ENCODE measurements around the gene SMCHD1.

- TF ChIP-seq NR3C1 (CRISPR knock-in tag; conservative IDR thresholded peaks at IDR 0.05; ENCODE audit: low read depth): no peak
- no peak for TF ChIP-seq CTCF (IDR thresholded peaks at IDR 0.05)
- no peak for TF ChIP-seq CREB1 (CRISPR knock-in tag; IDR thresholded peaks at IDR 0.05)
- TF ChIP-seq MAX (CRISPR knock-in tag; IDR thresholded peaks at IDR 0.05): no peak
- no peak for TF ChIP-seq ZMAT4 (CRISPR knock-in tag; IDR thresholded peaks at IDR 0.05)
- TF ChIP-seq CREM (CRISPR knock-in tag; IDR thresholded peaks at IDR 0.05): no peak
- TF ChIP-seq TCF7 (CRISPR knock-in tag; IDR thresholded peaks at IDR 0.05; ENCODE audit: low read depth): no peak
- no peak for TF ChIP-seq ZNF512 (CRISPR knock-in tag; IDR thresholded peaks at IDR 0.05; ENCODE audit: borderline replicate concordance)
Measured at GRCh38 chr18:2707551-2708168, 52.1 kb downstream of the SMCHD1 start.
